Endothelial cell of umbilical vein (primary cell): ENCODE measurements around the gene SLC35E2B.

Experiments used
- EZH2 ChIP-seq: IDR thresholded peaks from 2 replicates; pipeline ENCODE4 v1.6.1; 2012; ENCODE audit warnings: borderline replicate concordance, low read depth, mild to moderate bottlenecking, moderate library complexity, low read length, inconsistent platforms; ENCODE audit not compliant: severe bottlenecking
- TF ChIP-seq, protein P1 (sequence below): IDR thresholded peaks from 2 replicates; pipeline ENCODE4 v1.6.1; 2011; ENCODE audit not compliant: insufficient read depth, insufficient read length
- TF ChIP-seq, protein P2 (sequence below), 2 donors: IDR thresholded peaks; 1 replicate in 1 of 2; 2 replicates in 1 of 2; pipeline ENCODE4 v1.5.1; 2011; ENCODE audit warnings: low read length in 2 of 2, mild to moderate bottlenecking in 2 of 2, moderate library complexity in 2 of 2, control low read depth in 1 of 2, inconsistent platforms in 1 of 2, low read depth in 1 of 2; ENCODE audit not compliant: insufficient read depth in 1 of 2; ENCODE audit errors: extremely low read depth in 1 of 2

DNA sequence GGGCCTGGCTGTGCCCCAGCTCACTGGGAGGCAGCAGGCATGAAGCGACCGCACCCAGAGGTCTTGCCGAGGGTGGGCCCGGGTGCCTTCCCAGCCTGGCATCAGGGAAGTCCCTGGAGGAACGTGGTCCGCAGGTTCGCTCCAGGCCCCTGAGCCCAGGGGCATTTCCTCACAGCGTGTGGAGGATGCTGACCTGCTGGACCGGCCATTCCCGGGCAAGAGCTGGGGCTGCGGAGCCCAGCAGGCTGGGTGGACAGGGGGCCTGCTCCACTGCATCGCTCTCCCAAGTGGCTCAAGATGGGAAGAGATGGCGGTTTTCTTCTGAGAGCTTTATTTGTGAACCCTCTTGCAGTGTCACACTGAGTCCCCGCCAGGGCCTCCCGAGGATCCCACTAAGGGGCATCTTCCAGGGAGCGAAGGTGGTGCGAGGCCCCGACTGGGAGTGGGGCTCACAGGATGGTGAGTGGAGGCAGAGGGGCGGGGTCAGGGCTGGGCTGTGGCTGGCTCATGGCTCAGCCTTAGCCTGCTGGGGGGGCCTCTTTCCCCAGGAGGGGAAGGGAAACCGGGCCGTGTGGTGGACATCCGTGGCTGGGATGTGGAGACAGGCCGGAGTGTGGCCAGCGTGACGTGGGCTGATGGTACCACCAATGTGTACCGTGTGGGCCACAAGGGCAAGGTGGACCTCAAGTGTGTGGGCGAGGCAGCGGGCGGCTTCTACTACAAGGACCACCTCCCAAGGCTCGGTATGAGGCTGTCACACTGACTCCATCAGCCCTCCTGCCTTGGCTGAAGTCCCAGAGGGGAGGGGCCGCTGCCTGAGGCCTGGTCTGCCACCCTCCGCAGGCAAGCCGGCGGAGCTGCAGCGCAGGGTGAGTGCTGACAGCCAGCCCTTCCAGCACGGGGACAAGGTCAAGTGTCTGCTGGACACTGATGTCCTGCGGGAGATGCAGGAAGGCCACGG, 67.9 kb downstream of the SLC35E2B start:
- TF ChIP-seq, protein P1, sequence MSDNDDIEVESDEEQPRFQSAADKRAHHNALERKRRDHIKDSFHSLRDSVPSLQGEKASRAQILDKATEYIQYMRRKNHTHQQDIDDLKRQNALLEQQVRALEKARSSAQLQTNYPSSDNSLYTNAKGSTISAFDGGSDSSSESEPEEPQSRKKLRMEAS = no peak
- no peak for TF ChIP-seq EZH2
- TF ChIP-seq, protein P2, sequence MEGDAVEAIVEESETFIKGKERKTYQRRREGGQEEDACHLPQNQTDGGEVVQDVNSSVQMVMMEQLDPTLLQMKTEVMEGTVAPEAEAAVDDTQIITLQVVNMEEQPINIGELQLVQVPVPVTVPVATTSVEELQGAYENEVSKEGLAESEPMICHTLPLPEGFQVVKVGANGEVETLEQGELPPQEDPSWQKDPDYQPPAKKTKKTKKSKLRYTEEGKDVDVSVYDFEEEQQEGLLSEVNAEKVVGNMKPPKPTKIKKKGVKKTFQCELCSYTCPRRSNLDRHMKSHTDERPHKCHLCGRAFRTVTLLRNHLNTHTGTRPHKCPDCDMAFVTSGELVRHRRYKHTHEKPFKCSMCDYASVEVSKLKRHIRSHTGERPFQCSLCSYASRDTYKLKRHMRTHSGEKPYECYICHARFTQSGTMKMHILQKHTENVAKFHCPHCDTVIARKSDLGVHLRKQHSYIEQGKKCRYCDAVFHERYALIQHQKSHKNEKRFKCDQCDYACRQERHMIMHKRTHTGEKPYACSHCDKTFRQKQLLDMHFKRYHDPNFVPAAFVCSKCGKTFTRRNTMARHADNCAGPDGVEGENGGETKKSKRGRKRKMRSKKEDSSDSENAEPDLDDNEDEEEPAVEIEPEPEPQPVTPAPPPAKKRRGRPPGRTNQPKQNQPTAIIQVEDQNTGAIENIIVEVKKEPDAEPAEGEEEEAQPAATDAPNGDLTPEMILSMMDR (IDR thresholded peaks at IDR 0.05; ENCODE audit: extremely low read depth in 1 of 2, insufficient read depth in 1 of 2, low read depth in 1 of 2, low read length in 2 of 2) = no peak
